ENCODE data around the gene EXD3.

Gene EXD3

GRCh38 chr9:137383784-137384756 is 38.9 kb downstream of the EXD3 start:
- TF ChIP-seq CTCF (conservative IDR thresholded peaks at IDR 0.05; ENCODE audit: low read depth, low read length), result no peak

GRCh38 chr9:137383081-137383783 is 39.7 kb downstream of the EXD3 start:
- TF ChIP-seq CTCF (conservative IDR thresholded peaks at IDR 0.05; ENCODE audit: low read depth, low read length), result no peak
- H3K4me3 ChIP-seq (ENCODE audit: low read length), result no peak overlapping the region
- DNase-seq (ENCODE audit: low read depth), result no peak

More at GRCh38 chr9:137383784-137384756, 38.9 kb downstream of the EXD3 start:
- H3K4me3 ChIP-seq (ENCODE audit: low read length), result no peak overlapping the region
- no peak for DNase-seq (ENCODE audit: low read depth)

- no peak for TF ChIP-seq CTCF (conservative IDR thresholded peaks at IDR 0.05; ENCODE audit: low read depth, low read length)
- no peak overlapping the region for H3K4me3 ChIP-seq (ENCODE audit: low read length)
- DNase-seq (ENCODE audit: low read depth), result no peak
Measured at GRCh38 chr9:137382444-137383080, 40.4 kb downstream of the EXD3 start.

- no peak overlapping the region for H3K4me3 ChIP-seq (ENCODE audit: low read length)
- no peak for TF ChIP-seq CTCF (conservative IDR thresholded peaks at IDR 0.05; ENCODE audit: low read depth, low read length)
- no peak for DNase-seq (ENCODE audit: low read depth)
Measured at GRCh38 chr9:137381501-137382443, 41.2 kb downstream of the EXD3 start.

GRCh38 chr9:137380606-137381005 is 42.4 kb downstream of the EXD3 start:
- DNase-seq (ENCODE audit: low read depth), result no peak
- no peak overlapping the region for H3K4me3 ChIP-seq (ENCODE audit: low read length)
- no peak for TF ChIP-seq CTCF (conservative IDR thresholded peaks at IDR 0.05; ENCODE audit: low read depth, low read length)

GRCh38 chr9:137380171-137380570 is 42.8 kb downstream of the EXD3 start:
- no peak overlapping the region for H3K4me3 ChIP-seq (ENCODE audit: low read length)
- no peak for DNase-seq (ENCODE audit: low read depth)
- TF ChIP-seq CTCF (conservative IDR thresholded peaks at IDR 0.05; ENCODE audit: low read depth, low read length), result no peak
